GM12878 (cell line): Measurements from ENCODE around the gene SEC16B. TPM values are rescaled to one million over a fixed set of nuclear protein-coding genes. Genes with fewer than 3 reads are reported as not detected.

Experiments used
- ATAC-seq: fragments of 200-7000 bp; cut with Tn5 transposase; 3 replicates; pipeline ENCODE4 v1.9.1; 2020; ENCODE audit warnings: mild to moderate bottlenecking, moderate library complexity
- BruUV-seq: library from RNA; stranded (reverse); fragments of 400-500 nt; replicated peaks from 2 replicates; lab custom pipeline; 2021; lab: Mats Ljungman, UMichigan
- CTCF ChIA-PET: fragments of 300-600 bp; sonication (Branson Sonifier 250); formaldehyde crosslinking; extraction: SDS; loops from one replicate; lab custom pipeline; 2021; ENCODE audit warnings: inconsistent platforms; lab: Yijun Ruan, JAX
- POLR2A ChIA-PET: fragments of 350-600 bp; formaldehyde crosslinking; extraction: SDS; loops from one replicate; lab custom pipeline; 2021; ENCODE audit warnings: inconsistent platforms; lab: Charles Lee
- RAD21 ChIA-PET: fragments of 300-600 bp; sonication (Branson Sonifier 250); formaldehyde crosslinking; loops from one replicate; lab custom pipeline; 2023; ENCODE audit warnings: antibody characterized with exemption; ENCODE audit not compliant: unreplicated experiment; lab: Charles Lee
- SMC1A ChIA-PET: fragments of 300-600 bp; sonication (Branson Sonifier 250); formaldehyde crosslinking; loops from one replicate; lab custom pipeline; 2023; ENCODE audit not compliant: unreplicated experiment, uncharacterized antibody; lab: Charles Lee
- DNase-seq: peaks from one replicate; pipeline ENCODE4 v3.0.0-alpha.2; 2011; ENCODE audit warnings: low read depth, low spot score
- FAIRE-seq: peaks from 3 replicates; lab custom pipeline; 2011; peaks lifted over from hg19 to GRCh38; lab: Jason Lieb, UNC
- H2AFZ ChIP-seq: 2 replicates; pipeline ENCODE4 v1.6.0; 2011; ENCODE audit warnings: low read depth, low read length, control low read depth; ENCODE audit not compliant: control insufficient read depth
- H3K27ac ChIP-seq: 2 replicates; pipeline ENCODE4 v1.5.1; 2011; ENCODE audit warnings: control low read depth; ENCODE audit not compliant: control insufficient read depth, insufficient read depth
- H3K27me3 ChIP-seq, 2 experiments: replicated peaks in 1 of 2; 2 replicates each; pipeline versions ENCODE4 v1.6.0 to v1.6.1; 2011; ENCODE audit warnings: low read length in 1 of 2; ENCODE audit not compliant: control insufficient read depth in 2 of 2, insufficient read depth in 2 of 2
- H3K36me3 ChIP-seq, 2 experiments: 2 replicates each; pipeline ENCODE4 v1.5.1; 2011; ENCODE audit warnings: low read length in 1 of 2; ENCODE audit not compliant: control insufficient read depth in 2 of 2, insufficient read depth in 2 of 2
- H3K4me1 ChIP-seq: 2 replicates; pipeline ENCODE4 v1.6.1; 2011; ENCODE audit warnings: mild to moderate bottlenecking, low read length, moderate library complexity, mixed read lengths; ENCODE audit not compliant: control insufficient read depth, insufficient read depth
- H3K4me2 ChIP-seq: 2 replicates; pipeline ENCODE4 v1.6.0; 2011; ENCODE audit warnings: control low read depth; ENCODE audit not compliant: control insufficient read depth, insufficient read depth
- H3K4me3 ChIP-seq: fragments of 200-600 bp; sonication (generic); 2 replicates; pipeline ENCODE4 v1.5.1; 2016
- H3K79me2 ChIP-seq: 2 replicates; pipeline ENCODE4 v1.6.0; 2011; ENCODE audit warnings: low read length; ENCODE audit not compliant: control insufficient read depth, insufficient read depth
- H3K9ac ChIP-seq: 2 replicates; pipeline ENCODE4 v1.8.0; 2011; ENCODE audit warnings: low read length, control low read depth, mixed read lengths; ENCODE audit not compliant: control insufficient read depth, insufficient read depth
- H3K9me3 ChIP-seq: replicated peaks from 3 replicates; pipeline ENCODE4 v1.5.1; 2011; ENCODE audit warnings: mild to moderate bottlenecking, low read length; ENCODE audit not compliant: control insufficient read depth, insufficient read depth
- H4K20me1 ChIP-seq: 2 replicates; pipeline ENCODE4 v1.6.0; 2011; ENCODE audit not compliant: control insufficient read depth, insufficient read depth
- BMI1 ChIP-seq: fragments of 450-650 bp; IDR thresholded peaks from 2 replicates; pipeline ENCODE4 v1.6.1; 2016; ENCODE audit warnings: mild to moderate bottlenecking, moderate library complexity, borderline replicate concordance
- CHD1 ChIP-seq: IDR thresholded peaks from 2 replicates; pipeline ENCODE4 v1.6.1; 2012; ENCODE audit warnings: low read depth, low read length, improper control_type of control experiment
- CREM ChIP-seq: IDR thresholded peaks from 2 replicates; pipeline ENCODE4 v1.6.1; 2014; ENCODE audit warnings: antibody characterized with exemption, low read depth
- FOXM1 ChIP-seq: IDR thresholded peaks from 2 replicates; pipeline ENCODE4 v1.6.1; 2012; ENCODE audit warnings: low read depth, mild to moderate bottlenecking, inconsistent platforms, low read length, moderate library complexity
- HCFC1 ChIP-seq: fragments of 150-350 bp; IDR thresholded peaks from 2 replicates; pipeline ENCODE4 v1.6.1; 2014; ENCODE audit warnings: low read length
- KAT2A ChIP-seq: conservative IDR thresholded peaks from 2 replicates; pipeline ENCODE4 v1.6.1; 2011; ENCODE audit warnings: low read depth, low read length; ENCODE audit not compliant: control insufficient read depth
- NFIC ChIP-seq: IDR thresholded peaks from 2 replicates; pipeline ENCODE4 v1.6.1; 2012; ENCODE audit warnings: low read depth, mild to moderate bottlenecking, inconsistent platforms, low read length, moderate library complexity
- RAD21 ChIP-seq: IDR thresholded peaks from 2 replicates; pipeline ENCODE4 v1.6.1; 2011; ENCODE audit warnings: mild to moderate bottlenecking, low read depth, low read length, moderate library complexity; ENCODE audit not compliant: insufficient read depth
- RB1 ChIP-seq: fragments of 450-650 bp; formaldehyde crosslinking; IDR thresholded peaks from 2 replicates; pipeline ENCODE4 v1.6.1; 2017; ENCODE audit warnings: mild to moderate bottlenecking, borderline replicate concordance
- RCOR1 ChIP-seq: conservative IDR thresholded peaks from 2 replicates; pipeline ENCODE4 v1.6.1; 2012; ENCODE audit warnings: low read depth, low read length, improper control_type of control experiment
- RFX5 ChIP-seq: IDR thresholded peaks from 2 replicates; pipeline ENCODE4 v1.6.1; 2011; ENCODE audit warnings: low read depth, low read length, improper control_type of control experiment
- SIN3A ChIP-seq: IDR thresholded peaks from 2 replicates; pipeline ENCODE4 v1.6.1; 2012; ENCODE audit warnings: low read depth, low read length, improper control_type of control experiment
- SMC3 ChIP-seq: IDR thresholded peaks from 2 replicates; pipeline ENCODE4 v1.6.1; 2011; ENCODE audit warnings: low read length, improper control_type of control experiment, borderline replicate concordance
- SUPT20H ChIP-seq: IDR thresholded peaks from 2 replicates; pipeline ENCODE4 v1.6.1; 2011; ENCODE audit warnings: low read depth, mild to moderate bottlenecking, low read length, moderate library complexity, borderline replicate concordance; ENCODE audit not compliant: control insufficient read depth
- TCF3 ChIP-seq: IDR thresholded peaks from 2 replicates; pipeline ENCODE4 v1.6.1; 2012; ENCODE audit warnings: low read depth, mild to moderate bottlenecking, low read length, borderline replicate concordance; ENCODE audit not compliant: insufficient read depth
- ZBED1 ChIP-seq: IDR thresholded peaks from 2 replicates; pipeline ENCODE4 v1.6.1; 2016; ENCODE audit warnings: borderline replicate concordance
- ZNF217 ChIP-seq: fragments of 450-650 bp; IDR thresholded peaks from 2 replicates; pipeline ENCODE4 v1.6.1; 2017; ENCODE audit warnings: antibody characterized with exemption, mild to moderate bottlenecking
- ZNF274 ChIP-seq: IDR thresholded peaks from one replicate; pipeline ENCODE4 v1.8.0; 2011; ENCODE audit not compliant: insufficient read length, insufficient read depth
- WGBS: methylation state at CpG from one replicate; pipeline ENCODE4 v1.1.6; 2016; ENCODE audit warnings: low lambda C conversion rate; ENCODE audit not compliant: insufficient replicate concordance, insufficient coverage; ENCODE audit errors: missing lambda C conversion rate; 5-methylcytosine and 5-hydroxymethylcytosine counted together
- in situ Hi-C: fragments of 300-500 bp; cut with MboI; formaldehyde crosslinking; loops from 9 replicates; pipeline ENCODE4 v1.14.3; 2018; ENCODE audit warnings: mixed read lengths
- intact Hi-C: fragments of 100-400 bp; cut with micrococcal nuclease; formaldehyde crosslinking; loops from one replicate; pipeline ENCODE4 v1.14.2; 2022; ENCODE audit not compliant: unreplicated experiment
- polyA plus RNA-seq, 11 experiments: library from polyadenylated mRNA; depleted of rRNA in 4 of 11; unstranded in 6 of 11; stranded (reverse) in 5 of 11; fragments of >200 nt; fragmentation: Nextera tagmentation in 4 of 11; fragmentation: Illumina TruSeq in 1 of 11; extraction: Ambion mirVana in 4 of 11; extraction: Trizol in 1 of 11; gene quantifications; 1 replicate in 1 of 11; 2 replicates in 10 of 11; pipeline versions ENCODE4 v1.2.1 to v1.2.3, GENCODE V29; 2011 to 2016; ENCODE audit warnings: inconsistent platforms in 2 of 11, missing spikeins in 2 of 11, low read depth in 1 of 11
- total RNA-seq, 4 experiments: library from RNA; depleted of rRNA in 3 of 4; stranded (reverse); fragments of >200 nt in 3 of 4; fragmentation: Illumina TruSeq in 1 of 4; extraction: Trizol in 1 of 4; gene quantifications; 2 replicates each; pipeline versions ENCODE4 v1.2.1 to v1.2.3, GENCODE V29; 2013 to 2021
- TF ChIP-seq, protein P1 (sequence below): fragments of 450-650 bp; IDR thresholded peaks from 2 replicates; pipeline ENCODE4 v1.6.1; 2017; ENCODE audit warnings: mild to moderate bottlenecking, moderate library complexity
- TF ChIP-seq, protein P2 (sequence below): fragments of 450-650 bp; IDR thresholded peaks from 2 replicates; pipeline ENCODE4 v1.6.1; 2017; ENCODE audit warnings: mild to moderate bottlenecking

SEC16B gene
- total and polyA plus RNA-seq, 10 of the 15 experiments (the other 5 are each of a cell fraction or from before 2014, with no cell fraction given): 0.10 to 0.94 (median 0.17) TPM; not detected in 2

DNA sequence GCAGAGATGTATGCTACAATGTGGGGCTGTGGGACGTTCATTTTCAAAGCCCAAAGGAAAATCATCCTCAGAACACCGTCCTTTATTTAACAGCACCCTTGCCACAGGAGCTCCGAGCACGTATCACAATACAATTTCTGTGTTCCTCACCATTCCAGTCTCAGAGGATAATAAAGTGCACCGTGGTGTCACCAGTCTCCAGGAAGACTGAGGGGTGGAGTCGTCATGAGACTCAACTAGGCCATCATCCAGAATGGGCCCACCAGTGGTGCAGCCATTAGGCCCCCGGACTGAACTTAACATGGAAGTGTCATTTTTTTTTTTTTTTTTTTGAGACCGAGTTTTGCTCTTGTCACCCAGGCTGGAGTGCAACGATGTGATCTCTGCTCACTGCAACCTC, 17.2 kb downstream of the SEC16B start (continued):
- no peak for TF ChIP-seq SIN3A
- TF ChIP-seq CREM: no peak
- TF ChIP-seq SUPT20H: no peak
- TF ChIP-seq BMI1: no peak
- no peak for TF ChIP-seq RAD21
- TF ChIP-seq ZNF274: no peak
- TF ChIP-seq, protein P1, sequence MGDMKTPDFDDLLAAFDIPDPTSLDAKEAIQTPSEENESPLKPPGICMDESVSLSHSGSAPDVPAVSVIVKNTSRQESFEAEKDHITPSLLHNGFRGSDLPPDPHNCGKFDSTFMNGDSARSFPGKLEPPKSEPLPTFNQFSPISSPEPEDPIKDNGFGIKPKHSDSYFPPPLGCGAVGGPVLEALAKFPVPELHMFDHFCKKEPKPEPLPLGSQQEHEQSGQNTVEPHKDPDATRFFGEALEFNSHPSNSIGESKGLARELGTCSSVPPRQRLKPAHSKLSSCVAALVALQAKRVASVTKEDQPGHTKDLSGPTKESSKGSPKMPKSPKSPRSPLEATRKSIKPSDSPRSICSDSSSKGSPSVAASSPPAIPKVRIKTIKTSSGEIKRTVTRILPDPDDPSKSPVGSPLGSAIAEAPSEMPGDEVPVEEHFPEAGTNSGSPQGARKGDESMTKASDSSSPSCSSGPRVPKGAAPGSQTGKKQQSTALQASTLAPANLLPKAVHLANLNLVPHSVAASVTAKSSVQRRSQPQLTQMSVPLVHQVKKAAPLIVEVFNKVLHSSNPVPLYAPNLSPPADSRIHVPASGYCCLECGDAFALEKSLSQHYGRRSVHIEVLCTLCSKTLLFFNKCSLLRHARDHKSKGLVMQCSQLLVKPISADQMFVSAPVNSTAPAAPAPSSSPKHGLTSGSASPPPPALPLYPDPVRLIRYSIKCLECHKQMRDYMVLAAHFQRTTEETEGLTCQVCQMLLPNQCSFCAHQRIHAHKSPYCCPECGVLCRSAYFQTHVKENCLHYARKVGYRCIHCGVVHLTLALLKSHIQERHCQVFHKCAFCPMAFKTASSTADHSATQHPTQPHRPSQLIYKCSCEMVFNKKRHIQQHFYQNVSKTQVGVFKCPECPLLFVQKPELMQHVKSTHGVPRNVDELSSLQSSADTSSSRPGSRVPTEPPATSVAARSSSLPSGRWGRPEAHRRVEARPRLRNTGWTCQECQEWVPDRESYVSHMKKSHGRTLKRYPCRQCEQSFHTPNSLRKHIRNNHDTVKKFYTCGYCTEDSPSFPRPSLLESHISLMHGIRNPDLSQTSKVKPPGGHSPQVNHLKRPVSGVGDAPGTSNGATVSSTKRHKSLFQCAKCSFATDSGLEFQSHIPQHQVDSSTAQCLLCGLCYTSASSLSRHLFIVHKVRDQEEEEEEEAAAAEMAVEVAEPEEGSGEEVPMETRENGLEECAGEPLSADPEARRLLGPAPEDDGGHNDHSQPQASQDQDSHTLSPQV: no peak
- TF ChIP-seq ZBED1: no peak
- no peak for TF ChIP-seq RCOR1
- TF ChIP-seq SMC3: no peak

DNA sequence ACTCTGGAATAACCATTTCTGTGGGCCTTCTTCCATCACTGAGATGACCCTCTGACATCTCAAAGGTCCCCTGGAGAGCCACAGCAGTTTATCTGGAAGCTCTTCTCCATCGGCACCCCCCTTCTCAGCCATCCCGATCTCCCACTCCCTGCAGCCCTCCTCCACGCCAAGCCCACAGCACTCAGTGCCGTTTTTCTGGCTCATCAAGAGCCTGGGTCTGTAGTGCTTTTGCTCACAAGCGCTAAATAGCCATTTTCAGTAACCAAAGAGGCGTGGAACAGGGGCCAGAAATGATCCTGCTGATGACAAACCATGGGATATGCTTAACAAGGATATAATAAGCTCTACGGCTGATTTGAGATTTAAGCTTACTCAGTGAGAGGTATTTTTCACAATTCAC, 17.6 kb downstream of the SEC16B start:
- ChIA-PET POLR2A (no interaction called here), RAD21 (interaction anchor here (0.8 kb wide), 1 partner anchor 234 kb away, joined by 4 read pairs; no protein-coding TSS in a partner anchor), SMC1A (no interaction called here), CTCF (interaction anchor here (1.1 to 2.5 kb wide), 4 partner anchors 15 to 1053 kb away, joined by 3 to 6 read pairs (median 3); no protein-coding TSS in a partner anchor)
- no peaks in the 10 kb centered on the region for H3K9me3 ChIP-seq
- H3K4me1 ChIP-seq: no peaks in the 10 kb centered on the region
- H3K79me2 ChIP-seq: no peaks in the 10 kb centered on the region
- H2AFZ ChIP-seq: no peak overlapping the region
- TF ChIP-seq HCFC1: no peak
- TF ChIP-seq ZNF217: no peak
- TF ChIP-seq KAT2A: no peak
- TF ChIP-seq NFIC: no peak
- TF ChIP-seq TCF3: no peak
- TF ChIP-seq RFX5: no peak
- TF ChIP-seq CHD1: no peak
- TF ChIP-seq FOXM1: no peak
- TF ChIP-seq, protein P2, sequence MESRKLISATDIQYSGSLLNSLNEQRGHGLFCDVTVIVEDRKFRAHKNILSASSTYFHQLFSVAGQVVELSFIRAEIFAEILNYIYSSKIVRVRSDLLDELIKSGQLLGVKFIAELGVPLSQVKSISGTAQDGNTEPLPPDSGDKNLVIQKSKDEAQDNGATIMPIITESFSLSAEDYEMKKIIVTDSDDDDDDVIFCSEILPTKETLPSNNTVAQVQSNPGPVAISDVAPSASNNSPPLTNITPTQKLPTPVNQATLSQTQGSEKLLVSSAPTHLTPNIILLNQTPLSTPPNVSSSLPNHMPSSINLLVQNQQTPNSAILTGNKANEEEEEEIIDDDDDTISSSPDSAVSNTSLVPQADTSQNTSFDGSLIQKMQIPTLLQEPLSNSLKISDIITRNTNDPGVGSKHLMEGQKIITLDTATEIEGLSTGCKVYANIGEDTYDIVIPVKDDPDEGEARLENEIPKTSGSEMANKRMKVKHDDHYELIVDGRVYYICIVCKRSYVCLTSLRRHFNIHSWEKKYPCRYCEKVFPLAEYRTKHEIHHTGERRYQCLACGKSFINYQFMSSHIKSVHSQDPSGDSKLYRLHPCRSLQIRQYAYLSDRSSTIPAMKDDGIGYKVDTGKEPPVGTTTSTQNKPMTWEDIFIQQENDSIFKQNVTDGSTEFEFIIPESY: no peak
- no peak for TF ChIP-seq RB1
- H3K4me3 ChIP-seq: no peak overlapping the region
- no TSS peak for BruUV-seq
- no peak overlapping the region for H3K27ac ChIP-seq
- no peak for ATAC-seq
- DNase-seq: no peak
- no peaks in the 10 kb centered on the region for H3K36me3 ChIP-seq
- no peaks in the 10 kb centered on the region for H4K20me1 ChIP-seq
- no peaks in the 10 kb centered on the region; a peak in 1 of 4 replicates for H3K27me3 ChIP-seq
- WGBS: 41% methylated on average over 7 of the region's 7 CpGs
- in situ Hi-C loops: no loop called here
- no peak for FAIRE-seq
- intact Hi-C loops: no loop called here
- H3K4me2 ChIP-seq: no peak overlapping the region
- H3K9ac ChIP-seq: no peak overlapping the region
